Psoas muscle (tissue), 8 donors: ENCODE results near the gene CDKN2B-AS1. TPM values are rescaled to one million over a fixed set of nuclear protein-coding genes. Genes with fewer than 3 reads are reported as not detected.

Experiments used
- ATAC-seq, 4 donors: fragments of 200-7000 bp; cut with Tn5 transposase; one replicate each; pipeline ENCODE4 v1.9.1; 2020; ENCODE audit warnings: moderate library complexity in 3 of 4, mild to moderate bottlenecking in 2 of 4
- DNase-seq, 2 donors: peaks; one replicate each; pipeline ENCODE4 v3.0.0-alpha.2; 2020
- H3K27ac ChIP-seq: fragments of 200-600 bp; one replicate; pipeline ENCODE4 v1.8.0; 2022
- H3K27me3 ChIP-seq, 3 donors: fragments of 200-600 bp in 1 of 3; one replicate each; pipeline versions ENCODE4 v1.6.1 to v1.8.0; 2013 to 2022; ENCODE audit warnings: low read length in 2 of 3, mild to moderate bottlenecking in 2 of 3, moderate library complexity in 1 of 3; ENCODE audit not compliant: insufficient read depth in 3 of 3
- H3K36me3 ChIP-seq, 2 donors: fragments of 200-600 bp in 1 of 2; one replicate each; pipeline versions ENCODE4 v1.6.1 to v1.8.0; 2013 to 2022; ENCODE audit warnings: low read depth in 1 of 2, mild to moderate bottlenecking in 1 of 2, moderate library complexity in 1 of 2; ENCODE audit not compliant: insufficient read depth in 1 of 2
- H3K4me1 ChIP-seq: fragments of 200-600 bp; one replicate; pipeline ENCODE4 v1.8.0; 2022
- H3K4me3 ChIP-seq: fragments of 200-600 bp; one replicate; pipeline ENCODE4 v1.8.0; 2022; ENCODE audit warnings: mild to moderate bottlenecking
- H3K9me3 ChIP-seq: fragments of 200-600 bp; one replicate; pipeline ENCODE4 v1.8.0; 2022
- WGBS, 3 donors: extraction: QIAGEN DNeasy Blood & Tissue Kit; methylation state at CpG; one replicate each; pipeline versions ENCODE4 v1.1.6 to v1.1.7; 2013; 5-methylcytosine and 5-hydroxymethylcytosine counted together
- intact Hi-C, 2 donors: fragments of 100-400 bp; cut with DNase I; formaldehyde crosslinking; loops; one replicate each; pipeline versions ENCODE4 v1.11.0 to v1.14.2; 2022
- polyA plus RNA-seq, 3 donors: library from polyadenylated mRNA; stranded (reverse); fragments of 200-250 nt; gene quantifications; one replicate each; pipeline ENCODE4 v1.2.3, GENCODE V29; 2013
- total RNA-seq, 4 donors: library from RNA; stranded (reverse); fragmentation: NEBNext Ultra II Directional in 2 of 4; extraction: Animal tissue kit (Norgen Biotek cat#: 25700) in 2 of 4; gene quantifications; one replicate each; pipeline versions ENCODE4 v1.2.1 to v1.2.4, GENCODE V29; 2021 to 2023
- TF ChIP-seq, protein P1 (sequence below): fragments of 200-600 bp; IDR thresholded peaks from one replicate; pipeline ENCODE4 v1.8.0; 2022; ENCODE audit warnings: antibody characterized with exemption
- donor health status: healthy with polysubstance abuse.
- donor health status: DM: no; HTN: no; CAD: no; lungs with moderate emphysema.
- donor health status: Bipolar disorder and iron deficiency.
- donor health status: healthy.
- donor health status: DM: yes; HTN: yes; CAD: no.
- donor health status: DM: no; HTN: no; CAD: no.
- donor health status: DM: no; HTN: no; CAD: no.
- donor health status: DM: yes; HTN: yes; CAD: no.

Gene CDKN2B-AS1
- total and polyA plus RNA-seq, 7 donors = 0.40 TPM; not detected in 6

DNA sequence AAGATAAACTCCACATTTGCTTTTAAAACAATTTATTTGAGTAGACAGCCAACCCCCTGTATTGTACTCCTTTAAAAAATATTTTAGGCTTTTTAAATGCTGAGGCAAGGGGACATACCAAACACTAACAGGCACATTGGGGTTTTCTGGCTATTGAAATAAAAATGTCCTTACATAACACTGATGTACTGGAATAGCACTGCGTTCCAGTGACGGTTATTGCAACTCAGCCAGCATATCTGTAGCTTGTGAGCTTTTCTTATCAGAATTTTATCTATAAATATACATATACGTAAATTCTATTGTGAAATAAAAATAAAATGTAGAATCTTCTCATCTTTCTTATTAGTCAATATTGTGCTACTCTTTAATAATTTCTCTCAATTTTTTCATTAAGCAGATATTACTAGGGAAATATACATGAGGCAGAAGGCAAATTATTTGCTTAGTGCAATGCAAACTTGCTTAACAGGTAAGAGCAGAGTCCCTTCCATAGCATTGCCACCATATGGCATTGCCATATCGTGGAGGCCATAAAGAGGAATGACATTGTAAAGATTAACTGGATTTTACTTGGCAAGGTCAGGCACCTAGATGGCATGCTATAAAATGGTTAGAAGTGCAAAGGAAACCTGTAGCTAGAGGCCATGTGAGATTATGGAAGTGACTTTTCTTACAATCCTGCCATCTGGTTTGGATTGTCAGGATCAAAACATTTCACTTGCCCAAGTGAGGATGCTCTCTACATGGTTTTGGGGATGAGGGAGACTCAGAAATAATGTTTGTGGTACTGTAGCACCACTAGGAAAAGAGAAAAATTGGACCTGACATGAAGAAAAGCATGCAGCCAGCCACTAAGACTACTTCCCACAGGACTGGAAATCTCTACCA lies 109.3 kb downstream of the CDKN2B-AS1 start:
- Histone ChIP-seq H3K4me3 (no peak overlapping the region), H3K27me3 (no peaks in the 10 kb centered on the region), H3K4me1 (peaks cover 23% of the 10 kb centered on the region), H3K9me3 (no peaks in the 10 kb centered on the region), H3K27ac (peak overlapping the region; percentile 81), H3K36me3 (no peaks in the 10 kb centered on the region)
- DNase-seq = no peak
- TF ChIP-seq, protein P1, sequence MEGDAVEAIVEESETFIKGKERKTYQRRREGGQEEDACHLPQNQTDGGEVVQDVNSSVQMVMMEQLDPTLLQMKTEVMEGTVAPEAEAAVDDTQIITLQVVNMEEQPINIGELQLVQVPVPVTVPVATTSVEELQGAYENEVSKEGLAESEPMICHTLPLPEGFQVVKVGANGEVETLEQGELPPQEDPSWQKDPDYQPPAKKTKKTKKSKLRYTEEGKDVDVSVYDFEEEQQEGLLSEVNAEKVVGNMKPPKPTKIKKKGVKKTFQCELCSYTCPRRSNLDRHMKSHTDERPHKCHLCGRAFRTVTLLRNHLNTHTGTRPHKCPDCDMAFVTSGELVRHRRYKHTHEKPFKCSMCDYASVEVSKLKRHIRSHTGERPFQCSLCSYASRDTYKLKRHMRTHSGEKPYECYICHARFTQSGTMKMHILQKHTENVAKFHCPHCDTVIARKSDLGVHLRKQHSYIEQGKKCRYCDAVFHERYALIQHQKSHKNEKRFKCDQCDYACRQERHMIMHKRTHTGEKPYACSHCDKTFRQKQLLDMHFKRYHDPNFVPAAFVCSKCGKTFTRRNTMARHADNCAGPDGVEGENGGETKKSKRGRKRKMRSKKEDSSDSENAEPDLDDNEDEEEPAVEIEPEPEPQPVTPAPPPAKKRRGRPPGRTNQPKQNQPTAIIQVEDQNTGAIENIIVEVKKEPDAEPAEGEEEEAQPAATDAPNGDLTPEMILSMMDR = no peak
- WGBS, 3 donors = 26 to 49% (median 32%) methylated on average over 4 of the region's 4 CpGs
- intact Hi-C loops = no loop called here
- peak; percentile 50 to 73 (median 68) for ATAC-seq

DNA sequence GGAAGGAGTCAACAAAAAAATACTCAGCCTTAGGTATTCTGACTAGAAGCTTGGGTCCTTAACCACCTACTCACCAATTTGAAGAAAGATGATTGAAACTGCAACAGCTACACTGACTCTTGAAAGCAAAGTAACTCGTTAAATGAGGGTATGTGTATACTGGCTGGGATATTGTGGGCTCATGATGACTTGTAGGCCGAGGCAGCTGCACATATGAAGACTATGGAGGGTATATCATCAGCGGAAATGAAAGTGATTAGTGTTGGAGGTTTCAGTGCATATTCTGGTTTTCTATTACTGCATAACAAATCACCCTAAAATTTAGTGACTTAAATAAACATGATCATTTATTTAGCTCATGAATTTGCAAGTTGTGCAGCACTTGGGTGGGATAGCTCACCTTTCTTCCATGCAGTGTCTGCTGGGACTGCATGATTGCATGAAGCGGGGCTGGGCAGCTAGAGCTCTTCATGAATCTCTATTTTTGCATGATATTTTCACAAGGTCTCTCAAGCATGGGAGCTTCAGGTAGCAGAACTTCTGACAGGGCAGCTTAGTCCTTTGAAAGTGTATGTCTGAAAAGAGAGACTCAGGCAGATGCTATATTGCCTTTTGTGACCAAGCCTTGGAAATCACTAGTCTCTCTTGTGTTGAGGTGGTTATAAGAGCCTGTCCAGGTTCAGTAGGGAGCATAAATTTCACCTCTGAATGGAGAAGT lies 110.6 kb downstream of the CDKN2B-AS1 start:
- DNase-seq (no peak), ATAC-seq (no peak)
- Histone ChIP-seq H3K27me3 (no peaks in the 10 kb centered on the region), H3K9me3 (no peaks in the 10 kb centered on the region), H3K4me1 (peaks cover 23% of the 10 kb centered on the region), H3K4me3 (no peak overlapping the region), H3K27ac (no peak overlapping the region), H3K36me3 (no peaks in the 10 kb centered on the region)
- TF ChIP-seq, protein P1 = no peak
- intact Hi-C loops = loop anchor here in 1 of 2 donors (5.0 kb wide), 1 partner anchor 58 kb away; no protein-coding TSS in a partner anchor
- WGBS, 3 donors = 84 to 93% (median 91%) methylated on average over 4 of the region's 4 CpGs

DNA sequence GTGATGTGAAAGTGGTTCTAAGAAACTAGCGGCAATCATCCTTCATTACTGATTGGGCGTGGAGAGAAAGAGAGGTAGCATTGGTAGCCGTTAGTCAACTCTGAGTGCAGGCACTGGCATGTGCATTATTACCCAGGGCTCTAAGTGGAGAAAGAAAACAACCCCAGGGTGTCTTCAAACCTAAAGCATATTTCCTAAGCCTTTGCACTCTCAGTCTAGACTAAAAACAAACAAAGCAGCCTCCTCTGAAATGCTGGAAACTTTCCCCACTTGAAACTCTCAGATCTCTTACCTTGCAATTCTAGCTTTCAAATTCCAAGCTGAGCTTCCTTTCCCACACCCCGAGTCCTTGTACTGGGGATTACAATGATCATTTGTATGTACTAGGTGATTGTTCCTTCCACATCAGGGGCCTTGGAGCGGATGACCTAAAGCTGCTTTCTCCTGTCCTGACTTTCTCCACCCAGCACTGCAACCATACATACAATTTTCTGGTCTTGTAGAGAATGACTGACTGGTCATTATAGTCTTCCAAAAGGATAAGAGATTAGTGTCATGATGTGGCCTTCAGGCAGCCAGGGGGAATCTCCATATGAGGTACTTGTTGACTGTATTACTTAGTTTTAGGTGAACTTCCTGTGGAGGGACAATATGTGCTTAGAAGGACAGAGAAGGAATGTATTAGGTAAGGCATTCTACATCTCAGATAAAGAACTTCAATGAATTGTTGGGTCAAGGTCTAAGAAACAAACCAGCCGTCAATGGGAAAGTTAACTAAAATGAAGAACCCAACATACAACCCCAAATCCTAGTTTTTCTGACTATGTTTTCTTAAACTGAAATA lies 112.8 kb downstream of the CDKN2B-AS1 start:
- no peaks in the 10 kb centered on the region for H3K27me3 ChIP-seq
- no peak for ATAC-seq
- DNase-seq = no peak
- no peak overlapping the region for H3K4me3 ChIP-seq
- 88 to 91% (median 90%) methylated on average over 6 of the region's 6 CpGs for whole genome bisulfite sequencing, 3 donors
- TF ChIP-seq, protein P1 = no peak
- intact Hi-C loops = loop anchor here in 1 of 2 donors (5.0 kb wide), 1 partner anchor 60 kb away; no protein-coding TSS in a partner anchor
- peaks cover 19% of the 10 kb centered on the region for H3K4me1 ChIP-seq
- no peaks in the 10 kb centered on the region for H3K9me3 ChIP-seq
- no peaks in the 10 kb centered on the region for H3K36me3 ChIP-seq
- no peak overlapping the region for H3K27ac ChIP-seq

DNA sequence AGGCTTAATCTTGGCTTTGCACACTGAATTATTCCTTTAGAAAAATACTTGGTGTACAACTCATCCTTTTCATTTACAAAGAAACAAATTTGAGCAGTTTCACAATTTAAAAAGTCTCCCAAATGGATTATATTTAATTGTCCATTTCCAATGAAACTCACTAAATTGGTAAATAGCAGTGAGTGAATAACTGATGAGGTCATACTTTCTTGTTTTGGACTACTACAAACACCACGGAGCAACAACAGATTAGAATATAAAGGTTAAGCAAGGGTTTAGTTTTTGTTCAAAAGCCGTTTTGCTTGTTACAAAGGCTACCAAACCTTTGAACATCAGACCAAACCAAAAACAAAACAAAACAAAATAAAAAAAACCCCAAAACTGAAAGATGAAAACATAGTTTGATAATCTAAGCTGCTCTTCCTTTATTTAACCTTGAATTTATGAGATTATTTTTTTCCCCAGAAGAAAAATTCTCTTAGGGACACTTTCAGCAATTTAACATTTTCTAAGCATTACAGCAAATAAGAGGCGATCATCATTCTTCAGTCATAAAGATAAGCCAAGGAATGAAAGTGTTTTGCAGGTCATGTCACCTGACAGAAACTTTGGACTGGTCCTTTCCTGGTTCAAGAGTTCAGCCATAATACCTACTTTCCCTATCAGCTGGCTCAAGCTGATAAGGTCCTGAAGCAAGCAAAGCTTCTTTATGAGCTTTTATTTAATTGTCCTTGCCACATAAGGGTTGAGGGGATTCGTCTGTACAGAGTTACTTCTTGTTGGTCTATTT lies 114.2 kb downstream of the CDKN2B-AS1 start:
- DNase-seq (no peak), ATAC-seq (no peak)
- H3K27ac ChIP-seq = no peak overlapping the region
- no peaks in the 10 kb centered on the region for H3K36me3 ChIP-seq
- no peak overlapping the region for H3K4me3 ChIP-seq
- peaks cover 7% of the 10 kb centered on the region for H3K4me1 ChIP-seq
- no peaks in the 10 kb centered on the region for H3K9me3 ChIP-seq
- TF ChIP-seq, protein P1 = no peak
- no peaks in the 10 kb centered on the region for H3K27me3 ChIP-seq
- intact Hi-C loops = loop anchor here in 1 of 2 donors (5.0 kb wide), 1 partner anchor 61 kb away; no protein-coding TSS in a partner anchor
- WGBS, 3 donors = 57 to 65% (median 64%) methylated on average over 4 of the region's 4 CpGs
